Neural cell (in vitro differentiated cells): ENCODE data around the gene C1GALT1.

Experiments
- EP300 ChIP-seq: fragments of 450-650 bp; conservative IDR thresholded peaks from 2 replicates; pipeline ENCODE4 v1.6.1; 2014; ENCODE audit warnings: antibody characterized with exemption, mild to moderate bottlenecking, moderate library complexity; ENCODE audit not compliant: poor library complexity, severe bottlenecking
- EZH2 ChIP-seq: fragments of 200-600, 300-800 bp; shearing (Covaris generic), sonication (generic); IDR thresholded peaks from 2 replicates; pipeline ENCODE4 v1.6.1; 2014; ENCODE audit warnings: antibody characterized with exemption, low read length, borderline replicate concordance, mild to moderate bottlenecking; ENCODE audit not compliant: insufficient read depth, poor library complexity, severe bottlenecking
- MXI1 ChIP-seq: fragments of 450-650 bp; conservative IDR thresholded peaks from 2 replicates; pipeline ENCODE4 v1.6.1; 2014; ENCODE audit warnings: antibody characterized with exemption, mild to moderate bottlenecking; ENCODE audit not compliant: poor library complexity, severe bottlenecking
- POLR2AphosphoS5 ChIP-seq: IDR thresholded peaks from 2 replicates; pipeline ENCODE4 v1.6.1; 2012
- RAD21 ChIP-seq: fragments of 450-650 bp; conservative IDR thresholded peaks from 2 replicates; pipeline ENCODE4 v1.6.1; 2014; ENCODE audit warnings: antibody characterized with exemption, mild to moderate bottlenecking, moderate library complexity
- SMC3 ChIP-seq: fragments of 450-650 bp; conservative IDR thresholded peaks from 2 replicates; pipeline ENCODE4 v1.6.1; 2014; ENCODE audit warnings: antibody characterized with exemption, mild to moderate bottlenecking, moderate library complexity; ENCODE audit not compliant: poor library complexity
- TAF1 ChIP-seq: IDR thresholded peaks from 2 replicates; pipeline ENCODE4 v1.6.1; 2012; ENCODE audit warnings: low read depth
- TF ChIP-seq, protein P1 (sequence below): fragments of 450-650 bp; IDR thresholded peaks from 2 replicates; pipeline ENCODE4 v1.5.1; 2014; ENCODE audit warnings: antibody characterized with exemption, mild to moderate bottlenecking, moderate library complexity; ENCODE audit not compliant: poor library complexity, severe bottlenecking
- TF ChIP-seq, protein P2 (sequence below): IDR thresholded peaks from 2 replicates; pipeline ENCODE4 v1.6.1; 2012; ENCODE audit warnings: borderline replicate concordance

DNA sequence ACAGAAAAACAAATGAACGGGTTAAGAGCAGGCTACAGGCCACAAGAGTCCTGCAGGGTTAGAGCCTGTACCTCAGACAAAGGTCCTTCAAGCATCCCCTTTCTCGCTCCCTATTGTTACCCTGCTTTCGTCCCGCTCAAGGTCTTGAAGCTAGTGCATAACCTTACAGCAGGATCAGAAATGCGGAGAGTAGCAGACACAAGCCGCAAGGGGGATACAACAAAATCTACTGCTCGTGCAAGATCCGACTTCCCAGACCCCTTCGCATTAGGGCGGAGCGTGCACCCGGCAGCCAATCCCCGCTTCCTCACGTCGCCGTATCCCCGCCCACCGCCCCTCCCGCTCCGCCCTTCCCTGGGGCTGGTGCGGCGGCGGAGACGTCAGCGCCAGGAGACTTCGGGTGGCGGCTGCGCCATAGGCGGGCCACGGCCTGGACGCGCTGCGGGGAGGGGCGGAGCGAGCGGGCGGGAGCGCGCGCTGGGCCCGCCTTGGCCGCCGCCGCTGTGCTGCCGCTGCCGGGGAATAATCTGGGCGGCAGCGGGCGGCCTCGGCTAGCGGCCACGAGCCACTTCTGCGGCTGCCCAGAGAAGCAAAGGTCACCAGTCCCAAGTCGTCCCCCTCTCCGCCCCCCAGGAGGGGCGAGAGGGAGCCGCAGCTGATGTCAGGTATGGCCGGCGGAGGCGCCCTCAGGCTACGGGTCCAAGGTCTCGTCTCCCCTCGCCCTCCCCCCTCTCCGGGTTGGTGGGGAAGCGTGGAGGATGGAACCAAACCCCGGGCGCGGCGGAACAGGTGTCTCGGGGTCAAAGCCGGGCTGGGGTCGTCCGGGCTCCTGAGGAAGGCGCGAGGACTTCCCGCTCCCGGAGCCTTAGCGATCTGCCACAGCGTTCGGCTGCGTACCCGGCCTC, at the start of gene C1GALT1:
- TF ChIP-seq POLR2AphosphoS5 (peak; percentile 88), SMC3 (peak; percentile 63), EP300 (no peak), EZH2 (no peak), RAD21 (peak; percentile 45), MXI1 (peak; percentile 49), TAF1 (peak; percentile 89)
- TF ChIP-seq, protein P1, sequence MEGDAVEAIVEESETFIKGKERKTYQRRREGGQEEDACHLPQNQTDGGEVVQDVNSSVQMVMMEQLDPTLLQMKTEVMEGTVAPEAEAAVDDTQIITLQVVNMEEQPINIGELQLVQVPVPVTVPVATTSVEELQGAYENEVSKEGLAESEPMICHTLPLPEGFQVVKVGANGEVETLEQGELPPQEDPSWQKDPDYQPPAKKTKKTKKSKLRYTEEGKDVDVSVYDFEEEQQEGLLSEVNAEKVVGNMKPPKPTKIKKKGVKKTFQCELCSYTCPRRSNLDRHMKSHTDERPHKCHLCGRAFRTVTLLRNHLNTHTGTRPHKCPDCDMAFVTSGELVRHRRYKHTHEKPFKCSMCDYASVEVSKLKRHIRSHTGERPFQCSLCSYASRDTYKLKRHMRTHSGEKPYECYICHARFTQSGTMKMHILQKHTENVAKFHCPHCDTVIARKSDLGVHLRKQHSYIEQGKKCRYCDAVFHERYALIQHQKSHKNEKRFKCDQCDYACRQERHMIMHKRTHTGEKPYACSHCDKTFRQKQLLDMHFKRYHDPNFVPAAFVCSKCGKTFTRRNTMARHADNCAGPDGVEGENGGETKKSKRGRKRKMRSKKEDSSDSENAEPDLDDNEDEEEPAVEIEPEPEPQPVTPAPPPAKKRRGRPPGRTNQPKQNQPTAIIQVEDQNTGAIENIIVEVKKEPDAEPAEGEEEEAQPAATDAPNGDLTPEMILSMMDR: peak; percentile 63
- TF ChIP-seq, protein P2, sequence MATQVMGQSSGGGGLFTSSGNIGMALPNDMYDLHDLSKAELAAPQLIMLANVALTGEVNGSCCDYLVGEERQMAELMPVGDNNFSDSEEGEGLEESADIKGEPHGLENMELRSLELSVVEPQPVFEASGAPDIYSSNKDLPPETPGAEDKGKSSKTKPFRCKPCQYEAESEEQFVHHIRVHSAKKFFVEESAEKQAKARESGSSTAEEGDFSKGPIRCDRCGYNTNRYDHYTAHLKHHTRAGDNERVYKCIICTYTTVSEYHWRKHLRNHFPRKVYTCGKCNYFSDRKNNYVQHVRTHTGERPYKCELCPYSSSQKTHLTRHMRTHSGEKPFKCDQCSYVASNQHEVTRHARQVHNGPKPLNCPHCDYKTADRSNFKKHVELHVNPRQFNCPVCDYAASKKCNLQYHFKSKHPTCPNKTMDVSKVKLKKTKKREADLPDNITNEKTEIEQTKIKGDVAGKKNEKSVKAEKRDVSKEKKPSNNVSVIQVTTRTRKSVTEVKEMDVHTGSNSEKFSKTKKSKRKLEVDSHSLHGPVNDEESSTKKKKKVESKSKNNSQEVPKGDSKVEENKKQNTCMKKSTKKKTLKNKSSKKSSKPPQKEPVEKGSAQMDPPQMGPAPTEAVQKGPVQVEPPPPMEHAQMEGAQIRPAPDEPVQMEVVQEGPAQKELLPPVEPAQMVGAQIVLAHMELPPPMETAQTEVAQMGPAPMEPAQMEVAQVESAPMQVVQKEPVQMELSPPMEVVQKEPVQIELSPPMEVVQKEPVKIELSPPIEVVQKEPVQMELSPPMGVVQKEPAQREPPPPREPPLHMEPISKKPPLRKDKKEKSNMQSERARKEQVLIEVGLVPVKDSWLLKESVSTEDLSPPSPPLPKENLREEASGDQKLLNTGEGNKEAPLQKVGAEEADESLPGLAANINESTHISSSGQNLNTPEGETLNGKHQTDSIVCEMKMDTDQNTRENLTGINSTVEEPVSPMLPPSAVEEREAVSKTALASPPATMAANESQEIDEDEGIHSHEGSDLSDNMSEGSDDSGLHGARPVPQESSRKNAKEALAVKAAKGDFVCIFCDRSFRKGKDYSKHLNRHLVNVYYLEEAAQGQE: peak; percentile 83
